DLD1 (cell line): ENCODE measurements around the gene KIF6.

Experiments used
- in situ Hi-C: cut with HindIII; loops from 2 replicates; pipeline ENCODE4 v1.10.0; 2017; ENCODE audit warnings: low sequenced_read_pairs

KIF6 gene

GRCh38 chr6:39426073-39426456, 299.1 kb downstream of the KIF6 start:
- in situ Hi-C loops: no loop called here

- in situ Hi-C loops: no loop called here
Observed at GRCh38 chr6:39425346-39426072, 299.7 kb downstream of the KIF6 start.

- in situ Hi-C loops: no loop called here
Observed at GRCh38 chr6:39424831-39425230, 300.4 kb downstream of the KIF6 start.

GRCh38 chr6:39422238-39422637, 303.0 kb downstream of the KIF6 start:
- in situ Hi-C loops: no loop called here

- in situ Hi-C loops: no loop called here
Observed at GRCh38 chr6:39421383-39422225, 303.6 kb downstream of the KIF6 start.

GRCh38 chr6:39420300-39421265, 304.6 kb downstream of the KIF6 start:
- in situ Hi-C loops: no loop called here

GRCh38 chr6:39419607-39420006, 305.6 kb downstream of the KIF6 start:
- in situ Hi-C loops: no loop called here

GRCh38 chr6:39417440-39417839, 307.8 kb downstream of the KIF6 start:
- in situ Hi-C loops: no loop called here

GRCh38 chr6:39416728-39417127, 308.5 kb downstream of the KIF6 start:
- in situ Hi-C loops: no loop called here

GRCh38 chr6:39416026-39416425, 309.2 kb downstream of the KIF6 start:
- in situ Hi-C loops: no loop called here

- in situ Hi-C loops: no loop called here
Observed at GRCh38 chr6:39415482-39415881, 309.7 kb downstream of the KIF6 start.

GRCh38 chr6:39411465-39411864, 313.7 kb downstream of the KIF6 start:
- in situ Hi-C loops: no loop called here

- in situ Hi-C loops: no loop called here
Observed at GRCh38 chr6:39411001-39411400, 314.2 kb downstream of the KIF6 start.

- in situ Hi-C loops: no loop called here
Observed at GRCh38 chr6:39409889-39410288, 315.3 kb downstream of the KIF6 start.

GRCh38 chr6:39407446-39407993, 317.7 kb downstream of the KIF6 start:
- in situ Hi-C loops: no loop called here

GRCh38 chr6:39404312-39404711, 320.9 kb downstream of the KIF6 start:
- in situ Hi-C loops: no loop called here

GRCh38 chr6:39403304-39403703, 321.9 kb downstream of the KIF6 start:
- in situ Hi-C loops: no loop called here

- in situ Hi-C loops: no loop called here
Observed at GRCh38 chr6:39402239-39402751, 322.9 kb downstream of the KIF6 start.

GRCh38 chr6:39401376-39401775, 323.8 kb downstream of the KIF6 start:
- in situ Hi-C loops: no loop called here

GRCh38 chr6:39400026-39400425, 325.2 kb downstream of the KIF6 start:
- in situ Hi-C loops: no loop called here

- in situ Hi-C loops: no loop called here
Observed at GRCh38 chr6:39396854-39397253, 328.4 kb downstream of the KIF6 start.
